Mucosa of descending colon (tissue), 3 donors: ENCODE results near the gene MPPED2. TPM values are rescaled to one million over a fixed set of nuclear protein-coding genes. Genes with fewer than 3 reads are reported as not detected.

ENCODE experiments used
- ATAC-seq: fragments of 200-7000 bp; cut with Tn5 transposase; one replicate; pipeline ENCODE4 v1.9.1; 2020; ENCODE audit warnings: mild to moderate bottlenecking, moderate library complexity
- DNase-seq, 3 donors: peaks; one replicate each; pipeline ENCODE4 v3.0.0-alpha.2; 2020
- H3K36me3 ChIP-seq: fragments of 200-600 bp; one replicate; pipeline ENCODE4 v1.8.0; 2021; ENCODE audit warnings: low read depth, mild to moderate bottlenecking
- H3K4me1 ChIP-seq: fragments of 200-600 bp; one replicate; pipeline ENCODE4 v1.8.0; 2021; ENCODE audit warnings: low read depth, mild to moderate bottlenecking
- H3K4me3 ChIP-seq: fragments of 200-600 bp; one replicate; pipeline ENCODE4 v1.8.0; 2021; ENCODE audit warnings: mild to moderate bottlenecking
- H3K9me3 ChIP-seq: fragments of 200-600 bp; one replicate; pipeline ENCODE4 v1.8.0; 2021; ENCODE audit warnings: mild to moderate bottlenecking
- intact Hi-C, 2 donors: fragments of 100-400 bp; cut with DNase I in 1 of 2; cut with micrococcal nuclease in 1 of 2; formaldehyde crosslinking; loops; one replicate each; pipeline versions ENCODE4 v1.11.0 to v1.11.1; 2022; cut with DNase I, micrococcal nuclease
- total RNA-seq, 3 donors: library from RNA; stranded (reverse); fragmentation: NEBNext Ultra II Directional in 2 of 3; extraction: Animal tissue kit (Norgen Biotek cat#: 25700) in 2 of 3; gene quantifications; one replicate each; pipeline versions ENCODE4 v1.2.1 to v1.2.4, GENCODE V29; 2021 to 2023
- TF ChIP-seq, protein P1 (sequence below): fragments of 200-600 bp; IDR thresholded peaks from one replicate; pipeline ENCODE4 v1.8.0; 2022; ENCODE audit warnings: antibody characterized with exemption, mild to moderate bottlenecking
- donor health status: DM: no; HTN: no; CAD: no; lungs with moderate emphysema.
- donor health status: DM: no; HTN: no; CAD: no.
- donor health status: DM: no; HTN: yes; CAD: no.

Gene MPPED2
- total RNA-seq, 3 donors from 2014 or later: 0.64 to 10.1 (median 1.6) TPM

DNA sequence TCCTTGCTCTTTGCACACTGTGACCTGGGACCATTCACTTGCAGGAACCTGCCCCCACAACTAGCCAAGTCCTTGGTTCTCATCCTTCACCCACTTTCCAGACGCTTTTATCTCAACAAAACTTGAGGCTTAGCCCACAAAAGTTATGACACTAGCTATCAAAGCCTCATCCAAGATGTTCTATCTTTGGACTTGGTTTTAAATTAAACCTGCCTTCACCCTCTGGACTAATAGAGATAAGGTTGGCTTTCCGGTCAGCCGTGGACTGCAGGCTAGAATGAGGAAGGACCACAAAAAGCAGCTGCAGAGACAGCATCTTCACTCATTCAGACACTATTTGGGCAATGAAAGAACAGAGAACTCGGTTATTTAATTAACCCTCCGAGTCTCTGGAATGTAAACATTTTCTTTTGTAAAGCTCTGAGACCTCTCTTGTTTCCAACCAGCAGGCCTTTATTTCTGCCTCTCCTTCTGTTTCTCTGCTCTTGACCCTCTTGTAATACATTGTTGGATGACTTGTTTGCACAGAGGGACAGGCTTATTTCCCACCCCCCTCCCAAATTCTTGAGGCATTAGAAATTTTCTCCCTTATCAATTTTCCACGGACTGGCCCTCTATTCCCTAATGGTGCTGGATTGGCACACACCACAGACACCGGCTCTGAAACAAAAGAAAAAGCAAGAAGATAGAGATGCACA is 221.9 kb downstream of the MPPED2 start:
- intact Hi-C loops: no loop called here
- no peak for DNase-seq
- TF ChIP-seq, protein P1, sequence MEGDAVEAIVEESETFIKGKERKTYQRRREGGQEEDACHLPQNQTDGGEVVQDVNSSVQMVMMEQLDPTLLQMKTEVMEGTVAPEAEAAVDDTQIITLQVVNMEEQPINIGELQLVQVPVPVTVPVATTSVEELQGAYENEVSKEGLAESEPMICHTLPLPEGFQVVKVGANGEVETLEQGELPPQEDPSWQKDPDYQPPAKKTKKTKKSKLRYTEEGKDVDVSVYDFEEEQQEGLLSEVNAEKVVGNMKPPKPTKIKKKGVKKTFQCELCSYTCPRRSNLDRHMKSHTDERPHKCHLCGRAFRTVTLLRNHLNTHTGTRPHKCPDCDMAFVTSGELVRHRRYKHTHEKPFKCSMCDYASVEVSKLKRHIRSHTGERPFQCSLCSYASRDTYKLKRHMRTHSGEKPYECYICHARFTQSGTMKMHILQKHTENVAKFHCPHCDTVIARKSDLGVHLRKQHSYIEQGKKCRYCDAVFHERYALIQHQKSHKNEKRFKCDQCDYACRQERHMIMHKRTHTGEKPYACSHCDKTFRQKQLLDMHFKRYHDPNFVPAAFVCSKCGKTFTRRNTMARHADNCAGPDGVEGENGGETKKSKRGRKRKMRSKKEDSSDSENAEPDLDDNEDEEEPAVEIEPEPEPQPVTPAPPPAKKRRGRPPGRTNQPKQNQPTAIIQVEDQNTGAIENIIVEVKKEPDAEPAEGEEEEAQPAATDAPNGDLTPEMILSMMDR: no peak
- no peak overlapping the region for H3K4me3 ChIP-seq
- no peaks in the 10 kb centered on the region for H3K4me1 ChIP-seq
- no peak for ATAC-seq
- no peaks in the 10 kb centered on the region for H3K36me3 ChIP-seq
- H3K9me3 ChIP-seq: no peaks in the 10 kb centered on the region

DNA sequence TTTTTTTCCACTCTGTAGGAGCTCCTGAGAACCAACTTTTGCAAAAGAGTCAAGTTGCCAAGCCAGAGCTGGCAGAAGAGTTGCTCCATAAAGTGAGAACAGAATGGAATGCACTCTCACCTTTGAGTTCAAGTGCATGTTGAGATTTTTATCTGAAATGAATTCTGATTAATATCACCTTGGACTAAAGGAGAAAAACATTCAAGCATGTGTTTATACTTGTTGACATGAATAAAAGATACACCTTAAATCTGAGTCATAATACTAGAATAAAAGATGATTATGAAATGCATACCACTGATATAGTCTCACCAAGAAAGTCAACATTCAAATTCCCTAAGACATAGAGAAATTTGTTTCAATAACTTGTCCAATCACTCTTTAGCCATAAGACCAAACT is 225.4 kb downstream of the MPPED2 start:
- TF ChIP-seq, protein P1: no peak
- ATAC-seq: no peak
- no peak overlapping the region for H3K4me3 ChIP-seq
- no peak for DNase-seq
- intact Hi-C loops: no loop called here
- no peaks in the 10 kb centered on the region for H3K4me1 ChIP-seq
- no peaks in the 10 kb centered on the region for H3K36me3 ChIP-seq
- no peaks in the 10 kb centered on the region for H3K9me3 ChIP-seq
